HG03575 (cell line): ENCODE data around the gene PDGFB.

Source experiments
- ATAC-seq: cut with Tn5 transposase; IDR thresholded peaks from one replicate; pipeline ENCODE4 v1.9.1; 2021; ENCODE audit not compliant: unreplicated experiment, insufficient number of reproducible peaks, low FRiP score; ENCODE audit errors: extremely low read depth

Gene PDGFB

DNA sequence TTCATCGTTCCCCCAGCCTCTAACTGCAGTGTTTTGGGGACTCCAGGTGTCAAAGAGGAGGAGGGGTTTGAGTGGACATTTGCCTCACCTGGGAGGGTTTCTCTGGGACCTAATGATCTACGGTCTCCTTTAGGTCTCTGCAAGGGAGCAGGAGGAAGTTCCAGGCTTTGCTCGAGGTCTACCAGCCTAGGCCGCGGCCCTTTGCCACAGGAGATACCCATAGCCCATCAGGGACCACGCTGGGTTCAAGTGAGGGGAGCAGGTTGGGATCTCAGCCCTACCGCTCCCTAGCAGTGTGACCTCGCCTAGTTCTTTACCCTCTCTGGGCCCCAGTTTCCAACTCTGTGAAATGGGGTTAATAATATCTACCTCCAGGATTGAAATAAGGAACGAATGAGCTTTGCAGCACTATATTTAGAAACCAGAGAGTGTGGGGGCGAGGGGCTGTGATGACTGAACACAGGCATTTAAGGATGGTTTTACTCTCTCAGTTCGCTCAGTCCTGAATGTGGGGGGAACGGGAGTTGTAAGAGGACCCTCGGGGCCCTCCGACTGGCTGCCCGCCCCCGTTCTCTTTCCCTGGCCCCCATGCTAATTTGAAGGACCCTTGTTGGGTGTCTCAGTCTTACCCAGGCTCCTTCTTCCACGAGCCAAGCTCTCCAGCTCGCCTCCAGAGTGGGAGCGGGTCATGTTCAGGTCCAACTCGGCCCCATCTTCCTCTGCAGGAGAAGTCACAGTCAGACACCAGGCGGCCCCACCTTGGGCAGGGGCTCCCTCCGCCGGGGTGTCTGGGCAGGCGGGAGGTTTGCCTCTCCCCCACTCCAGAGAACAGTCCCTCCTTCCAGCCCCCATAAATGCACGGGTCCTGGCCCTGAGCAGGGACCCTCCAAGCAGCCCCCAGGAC, 11.7 kb downstream of the PDGFB start:
- ATAC-seq, result no peak

GRCh38 chr22:39232246-39232645, 12.5 kb downstream of the PDGFB start:
- ATAC-seq, result no peak

- ATAC-seq, result no peak
Measured at GRCh38 chr22:39231197-39231950, 13.4 kb downstream of the PDGFB start.

DNA sequence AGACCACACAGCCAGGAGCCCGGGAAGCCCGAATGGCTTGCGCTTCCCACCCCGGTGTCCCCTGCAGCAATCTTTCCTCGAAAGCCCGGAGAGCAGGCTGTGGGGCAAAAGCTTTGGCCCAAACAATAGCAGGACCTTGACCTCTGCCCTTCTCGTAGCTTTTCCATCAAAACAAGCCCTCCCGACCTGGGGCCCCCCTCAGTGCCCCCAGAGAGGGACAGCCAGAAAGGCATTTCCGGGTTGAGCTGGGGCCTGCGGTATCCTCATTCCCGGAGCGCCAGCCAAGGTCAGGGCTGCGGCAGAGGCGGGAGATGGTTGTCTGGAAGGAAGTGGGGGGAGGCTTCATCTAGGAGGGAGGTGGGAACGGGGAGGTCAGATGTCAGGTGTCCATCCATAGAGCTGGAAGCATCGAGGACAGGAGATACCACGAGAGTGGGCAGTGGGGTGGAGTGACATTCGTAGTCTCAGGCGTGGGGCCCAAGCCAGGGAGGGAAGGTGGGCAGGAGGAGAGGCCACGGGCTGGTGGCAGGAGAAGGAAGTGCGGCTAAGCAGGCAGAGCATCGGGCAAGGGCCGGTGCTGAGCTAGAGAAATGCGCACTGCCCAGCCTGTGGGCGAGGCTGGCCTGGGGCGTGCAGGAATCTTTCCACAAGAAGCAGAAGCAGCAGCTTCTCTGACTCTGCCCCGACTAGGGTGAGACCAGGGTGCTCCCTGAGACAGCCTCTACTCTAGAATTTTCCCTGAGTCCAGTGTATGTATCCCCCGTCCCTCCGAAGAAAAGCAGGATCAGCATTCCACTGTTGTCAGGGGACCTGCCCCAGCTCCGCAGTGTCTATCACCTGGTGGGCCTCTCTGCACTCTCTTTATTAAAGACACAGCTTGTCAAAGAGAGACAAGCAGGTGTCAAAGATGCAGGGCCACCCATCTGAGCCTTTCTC, 14.3 kb downstream of the PDGFB start:
- ATAC-seq, result no peak

- no peak for ATAC-seq
Measured at GRCh38 chr22:39229688-39230260, 15.0 kb downstream of the PDGFB start.

GRCh38 chr22:39229075-39229474, 15.7 kb downstream of the PDGFB start:
- ATAC-seq, result no peak

- no peak for ATAC-seq
Measured at GRCh38 chr22:39227542-39228272, 17.1 kb downstream of the PDGFB start.

DNA sequence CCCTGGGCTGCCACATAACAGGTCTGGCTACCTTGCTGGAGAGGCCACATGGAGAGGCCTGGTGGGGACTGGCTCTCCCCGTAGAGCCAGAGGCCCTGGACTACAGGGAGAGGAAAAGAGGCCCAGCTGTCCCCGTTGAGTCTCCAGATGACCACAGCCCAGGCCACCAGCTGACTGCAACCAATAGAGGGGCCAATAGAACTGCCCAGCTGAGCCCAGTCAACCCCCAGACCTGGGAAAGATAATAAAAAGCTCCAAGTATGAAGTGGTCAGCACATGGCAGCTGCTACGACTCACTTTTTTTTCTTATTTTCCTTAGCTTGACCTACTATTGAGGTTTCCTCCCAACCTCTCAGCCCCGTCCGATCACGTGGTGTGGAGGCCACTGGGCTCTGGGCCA, 18.4 kb downstream of the PDGFB start:
- ATAC-seq, result no peak

DNA sequence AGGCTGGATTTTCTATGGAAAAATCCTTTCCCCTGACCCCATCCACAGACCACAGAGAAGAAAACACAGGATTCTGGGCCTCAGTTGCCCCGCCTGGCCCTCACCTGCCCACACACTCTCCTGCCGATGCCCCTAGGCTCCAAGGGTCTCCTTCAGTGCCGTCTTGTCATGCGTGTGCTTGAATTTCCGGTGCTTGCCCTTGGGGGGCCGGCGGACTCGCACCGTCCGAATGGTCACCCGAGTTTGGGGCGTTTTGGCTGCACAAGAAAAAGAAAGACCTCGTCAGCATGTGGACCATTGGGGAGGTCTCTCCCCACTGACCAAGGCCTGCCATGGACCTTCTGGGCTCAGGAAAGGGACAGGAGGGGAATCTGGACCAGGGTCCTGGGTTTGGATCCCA, 19.2 kb downstream of the PDGFB start:
- no peak for ATAC-seq

DNA sequence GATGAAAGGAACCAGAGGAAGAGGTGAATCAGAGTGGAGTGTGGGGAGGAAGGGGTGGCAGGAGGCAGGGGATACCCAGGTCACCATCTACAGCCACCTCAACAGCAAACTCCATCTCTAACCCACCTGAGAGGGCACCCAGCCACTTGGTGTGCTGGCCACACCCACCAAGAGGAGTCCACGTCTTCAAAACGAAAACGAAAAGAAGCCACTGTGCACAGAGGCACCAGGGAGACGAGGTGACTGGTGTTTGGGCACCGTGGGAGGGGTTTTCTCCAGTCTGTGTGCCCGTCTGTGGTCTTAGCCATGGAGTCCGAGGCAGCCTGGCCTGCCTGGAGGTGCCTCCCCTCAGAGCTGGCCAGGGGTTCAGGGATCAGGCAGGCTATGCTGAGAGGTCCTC, 20.2 kb downstream of the PDGFB start:
- ATAC-seq, result no peak

DNA sequence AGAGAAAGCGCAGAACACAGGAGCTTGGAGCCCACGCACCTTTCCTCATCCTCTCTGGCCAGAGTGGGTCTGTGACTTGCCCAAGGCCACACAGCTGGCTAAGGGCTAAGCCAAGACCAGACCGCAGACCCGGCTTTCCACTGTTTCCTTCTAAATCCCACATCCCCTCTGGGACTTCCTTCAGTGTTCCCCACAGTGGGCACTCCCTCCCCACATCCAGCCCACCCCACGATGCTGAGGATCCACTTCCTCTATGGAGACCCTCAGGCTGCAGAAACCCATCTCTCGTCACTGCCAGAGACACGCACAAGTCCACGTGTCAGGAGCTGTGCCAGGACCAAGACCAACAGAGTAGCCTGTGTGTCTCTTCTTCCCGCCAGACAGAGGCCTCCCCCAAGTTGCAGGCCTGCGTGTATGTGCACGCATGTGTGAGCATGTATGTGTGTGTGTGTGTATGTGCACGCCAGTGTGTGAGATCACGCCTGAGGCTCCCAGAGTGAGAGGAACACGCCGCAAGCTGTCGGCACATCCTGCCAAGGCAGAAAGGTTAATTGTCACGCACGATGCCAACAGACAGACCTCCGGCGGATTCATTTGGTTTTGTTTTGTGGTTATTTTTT, 21.6 kb downstream of the PDGFB start:
- no peak for ATAC-seq

- no peak for ATAC-seq
Measured at GRCh38 chr22:39221999-39222686, 22.6 kb downstream of the PDGFB start.

GRCh38 chr22:39220890-39221850, 23.6 kb downstream of the PDGFB start:
- ATAC-seq, result no peak

DNA sequence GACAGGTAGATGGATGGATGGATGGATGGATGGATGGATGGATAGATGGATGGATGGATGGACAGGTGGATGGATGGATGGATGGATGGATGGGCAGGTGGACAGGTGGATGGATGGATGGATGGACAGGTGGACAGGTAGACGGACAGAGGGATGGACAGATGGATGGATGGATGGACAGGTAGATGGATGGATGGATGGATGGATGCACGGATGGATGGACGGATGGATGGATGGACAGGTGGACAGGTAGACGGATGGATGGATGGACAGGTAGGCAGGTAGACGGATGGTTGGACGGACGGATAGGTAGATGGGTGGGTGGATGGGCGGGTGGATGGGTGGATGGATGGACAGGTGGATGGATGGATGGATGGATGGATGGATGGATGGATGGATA, 24.3 kb downstream of the PDGFB start:
- no peak for ATAC-seq

- ATAC-seq, result no peak
Measured at GRCh38 chr22:39219071-39220039, 25.4 kb downstream of the PDGFB start.
